SK-N-SH treated with all-trans-retinoic acid at 6 μM for 48 hours (cell line): ENCODE results near the gene LAMA2.

Source experiments
- ATAC-seq: fragments of 200-7000 bp; cut with Tn5 transposase; 3 replicates; pipeline ENCODE4 v1.9.1; 2020; ENCODE audit warnings: mild to moderate bottlenecking, moderate library complexity
- ARNTL ChIP-seq: fragments of 450-650 bp; formaldehyde crosslinking; IDR thresholded peaks from 2 replicates; pipeline ENCODE4 v1.5.0; 2020; ENCODE audit warnings: low read depth, mild to moderate bottlenecking, moderate library complexity, borderline replicate concordance
- BACH2 ChIP-seq: fragments of 250-450 bp; sonication (Bioruptor Pico); IDR thresholded peaks from 2 replicates; pipeline ENCODE4 v1.9.0; 2021; ENCODE audit warnings: mild to moderate bottlenecking, borderline replicate concordance
- CREB5 ChIP-seq: fragments of 250-450 bp; sonication (Bioruptor Pico); IDR thresholded peaks from 2 replicates; pipeline ENCODE4 v1.5.1; 2020; ENCODE audit warnings: low read depth, mild to moderate bottlenecking, moderate library complexity
- CSDC2 ChIP-seq: fragments of 250-450 bp; sonication (Bioruptor Pico); IDR thresholded peaks from 2 replicates; pipeline ENCODE4 v1.5.0; 2020; ENCODE audit warnings: mild to moderate bottlenecking, moderate library complexity
- ESRRG ChIP-seq: fragments of 250-450 bp; sonication (Bioruptor Pico); IDR thresholded peaks from 2 replicates; pipeline ENCODE4 v1.6.1; 2021; ENCODE audit warnings: mild to moderate bottlenecking
- GLIS3 ChIP-seq: fragments of 250-450 bp; sonication (Bioruptor Pico); IDR thresholded peaks from 2 replicates; pipeline ENCODE4 v1.5.0; 2020; ENCODE audit warnings: mild to moderate bottlenecking, moderate library complexity
- ISL1 ChIP-seq: fragments of 250-450 bp; sonication (Bioruptor Pico); IDR thresholded peaks from 2 replicates; pipeline ENCODE4 v2.1.2; 2022; ENCODE audit warnings: mild to moderate bottlenecking, moderate library complexity
- OSR1 ChIP-seq: fragments of 250-450 bp; sonication (Bioruptor Pico); IDR thresholded peaks from 2 replicates; pipeline ENCODE4 v1.8.0; 2022; ENCODE audit warnings: moderate library complexity, mild to moderate bottlenecking, inconsistent platforms
- PATZ1 ChIP-seq: fragments of 250-450 bp; sonication (Bioruptor Pico); IDR thresholded peaks from 2 replicates; pipeline ENCODE4 v1.8.0; 2020; ENCODE audit warnings: mild to moderate bottlenecking, moderate library complexity, borderline replicate concordance
- POU6F1 ChIP-seq: fragments of 250-450 bp; sonication (Bioruptor Pico); IDR thresholded peaks from 2 replicates; pipeline ENCODE4 v1.8.0; 2021; ENCODE audit warnings: low read depth, mild to moderate bottlenecking, moderate library complexity, borderline replicate concordance
- PPARA ChIP-seq: fragments of 250-450 bp; sonication (Bioruptor Pico); IDR thresholded peaks from 2 replicates; pipeline ENCODE4 v1.5.0; 2020; ENCODE audit warnings: mild to moderate bottlenecking, borderline replicate concordance
- SNAI2 ChIP-seq: fragments of 250-450 bp; sonication (Bioruptor Pico); IDR thresholded peaks from 2 replicates; pipeline ENCODE4 v1.5.0; 2020; ENCODE audit warnings: mild to moderate bottlenecking, moderate library complexity
- TCF4 ChIP-seq: fragments of 250-450 bp; sonication (Bioruptor Pico); IDR thresholded peaks from 2 replicates; pipeline ENCODE4 v1.8.0; 2021; ENCODE audit warnings: mild to moderate bottlenecking, moderate library complexity, borderline replicate concordance
- TOX ChIP-seq: fragments of 250-450 bp; sonication (Bioruptor Pico); IDR thresholded peaks from 2 replicates; pipeline ENCODE4 v1.8.0; 2021; ENCODE audit warnings: mild to moderate bottlenecking, moderate library complexity, borderline replicate concordance
- TSHZ2 ChIP-seq: fragments of 250-450 bp; sonication (Bioruptor Pico); IDR thresholded peaks from 2 replicates; pipeline ENCODE4 v1.5.0; 2020; ENCODE audit warnings: mild to moderate bottlenecking, moderate library complexity
- ZC3H10 ChIP-seq: fragments of 250-450 bp; sonication (Bioruptor Pico); IDR thresholded peaks from 2 replicates; pipeline ENCODE4 v1.5.1; 2021; ENCODE audit warnings: mild to moderate bottlenecking, moderate library complexity
- ZFP3 ChIP-seq: fragments of 250-450 bp; sonication (Bioruptor Pico); IDR thresholded peaks from 2 replicates; pipeline ENCODE4 v1.5.0; 2020; ENCODE audit warnings: mild to moderate bottlenecking, moderate library complexity
- ZFP30 ChIP-seq: fragments of 450-650 bp; formaldehyde crosslinking; IDR thresholded peaks from 2 replicates; pipeline ENCODE4 v1.5.0; 2022; ENCODE audit warnings: mild to moderate bottlenecking, moderate library complexity
- ZNF565 ChIP-seq: fragments of 450-650 bp; formaldehyde crosslinking; conservative IDR thresholded peaks from 2 replicates; pipeline ENCODE4 v1.5.0; 2020; ENCODE audit warnings: low read depth, mild to moderate bottlenecking, moderate library complexity
- ZNF70 ChIP-seq: fragments of 450-650 bp; formaldehyde crosslinking; IDR thresholded peaks from 2 replicates; pipeline ENCODE4 v1.5.0; 2020; ENCODE audit warnings: mild to moderate bottlenecking, moderate library complexity
- ZNF8 ChIP-seq: fragments of 450-650 bp; formaldehyde crosslinking; IDR thresholded peaks from 2 replicates; pipeline ENCODE4 v1.5.0; 2020; ENCODE audit warnings: mild to moderate bottlenecking, moderate library complexity

LAMA2 gene

GRCh38 chr6:129251669-129252376 lies 368.9 kb downstream of the LAMA2 start (continued):
- no peak for TF ChIP-seq TSHZ2 (CRISPR knock-in tag)
- TF ChIP-seq TCF4 (CRISPR knock-in tag), result no peak
- no peak for TF ChIP-seq ZC3H10 (CRISPR knock-in tag)
- no peak for TF ChIP-seq PPARA (CRISPR knock-in tag)

- no peak for TF ChIP-seq PATZ1 (CRISPR knock-in tag)
- TF ChIP-seq ZNF8 (CRISPR knock-in tag), result no peak
- TF ChIP-seq CREB5 (CRISPR knock-in tag), result no peak
- no peak for TF ChIP-seq ZC3H10 (CRISPR knock-in tag)
- TF ChIP-seq TCF4 (CRISPR knock-in tag), result no peak
- no peak for TF ChIP-seq ZNF565 (CRISPR knock-in tag)
- TF ChIP-seq ZFP3, result no peak
- no peak for TF ChIP-seq ISL1
- TF ChIP-seq OSR1 (CRISPR knock-in tag), result no peak
- ATAC-seq, result no peak
These were observed 369.6 kb downstream of the LAMA2 start for GRCh38 chr6:129252377-129253071.

- ATAC-seq, result no peak
- TF ChIP-seq ZFP3 (no peak), ARNTL (CRISPR knock-in tag) (no peak), ESRRG (CRISPR knock-in tag) (no peak), PPARA (CRISPR knock-in tag) (no peak), ZNF70 (no peak), SNAI2 (no peak), POU6F1 (CRISPR knock-in tag) (no peak), ZC3H10 (CRISPR knock-in tag) (no peak), TCF4 (CRISPR knock-in tag) (no peak), ZFP30 (CRISPR knock-in tag) (no peak), GLIS3 (CRISPR knock-in tag) (no peak), CSDC2 (CRISPR knock-in tag) (no peak)
These were observed 370.3 kb downstream of the LAMA2 start for GRCh38 chr6:129253242-129253641.

GRCh38 chr6:129253727-129254126 lies 370.8 kb downstream of the LAMA2 start:
- ATAC-seq, result no peak
- no peak for TF ChIP-seq ZFP30 (CRISPR knock-in tag)
- no peak for TF ChIP-seq BACH2 (CRISPR knock-in tag)
- no peak for TF ChIP-seq CSDC2 (CRISPR knock-in tag)
- no peak for TF ChIP-seq TOX (CRISPR knock-in tag)
- TF ChIP-seq ESRRG (CRISPR knock-in tag), result no peak
- TF ChIP-seq ARNTL (CRISPR knock-in tag), result no peak
- TF ChIP-seq GLIS3 (CRISPR knock-in tag), result no peak
- no peak for TF ChIP-seq SNAI2
- no peak for TF ChIP-seq ZNF8 (CRISPR knock-in tag)
- TF ChIP-seq TSHZ2 (CRISPR knock-in tag), result no peak
- no peak for TF ChIP-seq CREB5 (CRISPR knock-in tag)
